ENCODE results near the gene LAPTM5. TPM values are rescaled to one million over a fixed set of nuclear protein-coding genes. Genes with fewer than 3 reads are reported as not detected.
"Not testable (repeated sequence)": the region's sequence is repeated elsewhere in the genome, so short reads cannot be mapped to it uniquely, and the experiment has no call there.

The LAPTM5 gene
- total and polyA plus RNA-seq, 4 experiments from 2014 or later, result 563 to 851 (median 598) TPM

GRCh38 chr1:30790850-30791778 is 33.5 kb upstream of the LAPTM5 start:
- ChIA-PET CTCF (ENCODE audit: partially characterized antibody) (interaction anchor here (1.0 to 16.2 kb wide), 5 partner anchors 9 to 70 kb away, joined by 3 to 687 read pairs (median 8); partner anchors contain the start of gene MATN1), POLR2A (ENCODE audit: partially characterized antibody) (interaction anchor here (1.0 kb wide), 1 partner anchor 72 kb away, joined by 4 read pairs; no protein-coding TSS in a partner anchor)
- Mint-ChIP-seq H3K4me1 (peaks cover 6 to 12% (median 9%) of the 10 kb centered on the region in 4 donors), H3K4me3 (no peak overlapping the region), H3K27me3 (peaks cover 8 to 22% of the 10 kb centered on the region in 2 donors), H3K27ac (peak overlapping the region in 4 of 7 donors; percentile 8 to 55 (median 40)), H3K9me3 (no peaks in the 10 kb centered on the region), H3K36me3 (no peaks in the 10 kb centered on the region)
- no peaks in the 10 kb centered on the region for H3K9me3 ChIP-seq (ENCODE audit: control insufficient read depth in 1 of 2, low read length in 2 of 2)
- no peak overlapping the region for H3K27ac ChIP-seq (ENCODE audit: low read depth, low read length)
- DNase-seq, result peak in 4 of 5 donors; percentile 12 to 28 (median 18)
- H3K4me1 ChIP-seq (ENCODE audit: insufficient read depth, low read length), result peaks cover 11% of the 10 kb centered on the region
- no peaks in the 10 kb centered on the region for H3K27me3 ChIP-seq (ENCODE audit: insufficient read depth, low read length)
- intact Hi-C loops (cut with micrococcal nuclease), result no loop called here
- H3K36me3 ChIP-seq (ENCODE audit: insufficient read depth, low read length), result no peaks in the 10 kb centered on the region
- no peak overlapping the region for H3K4me3 ChIP-seq (ENCODE audit: low read length in 2 of 2)

- H3K4me3 Mint-ChIP-seq; DNase-seq; POLR2A ChIA-PET (ENCODE audit: partially characterized antibody); H3K9me3 ChIP-seq (ENCODE audit: control insufficient read depth in 1 of 2, low read length in 2 of 2); H3K27ac Mint-ChIP-seq; H3K4me3 ChIP-seq (ENCODE audit: low read length in 2 of 2); H3K27me3 ChIP-seq (ENCODE audit: insufficient read depth, low read length); H3K36me3 Mint-ChIP-seq; H3K36me3 ChIP-seq (ENCODE audit: insufficient read depth, low read length); H3K9me3 Mint-ChIP-seq; intact Hi-C loops (cut with micrococcal nuclease); H3K27ac ChIP-seq (ENCODE audit: low read depth, low read length): not testable (repeated sequence)
- peaks cover 6 to 12% (median 9%) of the 10 kb centered on the region in 4 donors for H3K4me1 Mint-ChIP-seq
- H3K27me3 Mint-ChIP-seq, result peaks cover 8 to 22% of the 10 kb centered on the region in 2 donors
- peaks cover 11% of the 10 kb centered on the region for H3K4me1 ChIP-seq (ENCODE audit: insufficient read depth, low read length)
- CTCF ChIA-PET (ENCODE audit: partially characterized antibody), result interaction anchor here (1.0 to 16.2 kb wide), 5 partner anchors 8 to 69 kb away, joined by 3 to 687 read pairs (median 8); partner anchors contain the start of gene MATN1
Measured at GRCh38 chr1:30790256-30790525, 32.6 kb upstream of the LAPTM5 start.

- no peaks in the 10 kb centered on the region for H3K9me3 Mint-ChIP-seq
- Histone ChIP-seq H3K4me1 (ENCODE audit: insufficient read depth, low read length) (peaks cover 11% of the 10 kb centered on the region), H3K36me3 (ENCODE audit: insufficient read depth, low read length) (no peaks in the 10 kb centered on the region), H3K27ac (ENCODE audit: low read depth, low read length) (no peak overlapping the region), H3K4me3 (ENCODE audit: low read length in 2 of 2) (no peak overlapping the region), H3K9me3 (ENCODE audit: control insufficient read depth in 1 of 2, low read length in 2 of 2) (no peaks in the 10 kb centered on the region), H3K27me3 (ENCODE audit: insufficient read depth, low read length) (no peaks in the 10 kb centered on the region)
- CTCF ChIA-PET (ENCODE audit: partially characterized antibody), result interaction anchor here (0.7 to 16.2 kb wide), 2 partner anchors 10 to 68 kb away, joined by 3 to 687 read pairs; partner anchors contain the start of gene MATN1
- H3K4me1 Mint-ChIP-seq, result peaks cover 6 to 12% (median 9%) of the 10 kb centered on the region in 4 donors
- H3K36me3 Mint-ChIP-seq, result no peaks in the 10 kb centered on the region
- POLR2A ChIA-PET (ENCODE audit: partially characterized antibody), result no interaction called here
- H3K4me3 Mint-ChIP-seq, result no peak overlapping the region
- intact Hi-C loops (cut with micrococcal nuclease), result no loop called here
- peak overlapping the region in 1 of 7 donors; percentile 35 for H3K27ac Mint-ChIP-seq
- H3K27me3 Mint-ChIP-seq, result peaks cover 8 to 22% of the 10 kb centered on the region in 2 donors
- DNase-seq, result no peak
Measured at GRCh38 chr1:30789388-30790255, 32.0 kb upstream of the LAPTM5 start.

- no peak overlapping the region for H3K27ac Mint-ChIP-seq
- Histone ChIP-seq H3K27me3 (ENCODE audit: insufficient read depth, low read length) (no peaks in the 10 kb centered on the region), H3K27ac (ENCODE audit: low read depth, low read length) (no peak overlapping the region), H3K36me3 (ENCODE audit: insufficient read depth, low read length) (no peaks in the 10 kb centered on the region), H3K4me1 (ENCODE audit: insufficient read depth, low read length) (peaks cover 11% of the 10 kb centered on the region), H3K9me3 (ENCODE audit: control insufficient read depth in 1 of 2, low read length in 2 of 2) (no peaks in the 10 kb centered on the region), H3K4me3 (ENCODE audit: low read length in 2 of 2) (no peak overlapping the region)
- DNase-seq, result no peak
- no peak overlapping the region for H3K4me3 Mint-ChIP-seq
- peaks cover 6 to 12% (median 9%) of the 10 kb centered on the region in 4 donors for H3K4me1 Mint-ChIP-seq
- H3K9me3 Mint-ChIP-seq, result no peaks in the 10 kb centered on the region
- peaks cover 8 to 22% of the 10 kb centered on the region in 2 donors for H3K27me3 Mint-ChIP-seq
- ChIA-PET CTCF (ENCODE audit: partially characterized antibody) (interaction anchor here (0.7 to 16.2 kb wide), 2 partner anchors 9 to 67 kb away, joined by 3 to 687 read pairs; partner anchors contain the start of gene MATN1), POLR2A (ENCODE audit: partially characterized antibody) (no interaction called here)
- no peaks in the 10 kb centered on the region for H3K36me3 Mint-ChIP-seq
- intact Hi-C loops (cut with micrococcal nuclease), result no loop called here
Measured at GRCh38 chr1:30788580-30789387, 31.2 kb upstream of the LAPTM5 start.

- Histone ChIP-seq H3K9me3 (ENCODE audit: control insufficient read depth in 1 of 2, low read length in 2 of 2) (no peaks in the 10 kb centered on the region), H3K4me3 (ENCODE audit: low read length in 2 of 2) (no peak overlapping the region), H3K27me3 (ENCODE audit: insufficient read depth, low read length) (no peaks in the 10 kb centered on the region), H3K27ac (ENCODE audit: low read depth, low read length) (no peak overlapping the region), H3K36me3 (ENCODE audit: insufficient read depth, low read length) (no peaks in the 10 kb centered on the region), H3K4me1 (ENCODE audit: insufficient read depth, low read length) (peaks cover 15% of the 10 kb centered on the region)
- no peaks in the 10 kb centered on the region for H3K36me3 Mint-ChIP-seq
- POLR2A ChIA-PET (ENCODE audit: partially characterized antibody), result no interaction called here
- intact Hi-C loops (cut with micrococcal nuclease), result no loop called here
- DNase-seq, result no peak
- H3K9me3 Mint-ChIP-seq, result no peaks in the 10 kb centered on the region
- peaks cover 8 to 21% of the 10 kb centered on the region in 2 donors for H3K27me3 Mint-ChIP-seq
- CTCF ChIA-PET (ENCODE audit: partially characterized antibody), result interaction anchor here (16.2 kb wide), 1 partner anchor 66 kb away, joined by 687 read pairs; the partner anchor contains the start of gene MATN1
- no peak overlapping the region for H3K4me3 Mint-ChIP-seq
- H3K27ac Mint-ChIP-seq, result no peak overlapping the region
- H3K4me1 Mint-ChIP-seq, result peaks cover 6 to 12% (median 9%) of the 10 kb centered on the region in 4 donors
Measured at GRCh38 chr1:30787856-30788495, 30.4 kb upstream of the LAPTM5 start.

- POLR2A ChIA-PET (ENCODE audit: partially characterized antibody), result no interaction called here
- no peak for DNase-seq
- Mint-ChIP-seq H3K27me3 (peaks cover 8 to 21% of the 10 kb centered on the region in 2 donors), H3K27ac (no peak overlapping the region), H3K4me1 (peaks cover 9 to 12% (median 10%) of the 10 kb centered on the region in 4 donors), H3K36me3 (no peaks in the 10 kb centered on the region), H3K4me3 (no peak overlapping the region), H3K9me3 (no peaks in the 10 kb centered on the region)
- Histone ChIP-seq H3K36me3 (ENCODE audit: insufficient read depth, low read length) (no peaks in the 10 kb centered on the region), H3K27me3 (ENCODE audit: insufficient read depth, low read length) (no peaks in the 10 kb centered on the region), H3K4me3 (ENCODE audit: low read length in 2 of 2) (no peak overlapping the region), H3K27ac (ENCODE audit: low read depth, low read length) (no peak overlapping the region), H3K9me3 (ENCODE audit: control insufficient read depth in 1 of 2, low read length in 2 of 2) (no peaks in the 10 kb centered on the region), H3K4me1 (ENCODE audit: insufficient read depth, low read length) (peaks cover 22% of the 10 kb centered on the region)
- intact Hi-C loops (cut with micrococcal nuclease), result no loop called here
- CTCF ChIA-PET (ENCODE audit: partially characterized antibody), result interaction anchor here (1.0 to 16.2 kb wide), 3 partner anchors 15 to 66 kb away, joined by 5 to 687 read pairs (median 270); partner anchors contain the start of genes LAPTM5 and MATN1
Measured at GRCh38 chr1:30787266-30787665, 29.7 kb upstream of the LAPTM5 start.

All from CD4-positive, alpha-beta memory T cell (primary cell).